HCT116 (cell line): ENCODE data around the gene GLI3. TPM values are rescaled to one million over a fixed set of nuclear protein-coding genes. Genes with fewer than 3 reads are reported as not detected.

Source experiments
- ATAC-seq: fragments of 200-7000 bp; cut with Tn5 transposase; 2 replicates; pipeline ENCODE4 v1.9.1; 2020; ENCODE audit warnings: mild to moderate bottlenecking, moderate library complexity
- BruUV-seq: library from RNA; stranded (reverse); fragments of 400-500 nt; replicated peaks from 2 replicates; lab custom pipeline; 2021; lab: Mats Ljungman, UMichigan
- CTCF ChIA-PET: fragments of 300-600 bp; sonication (Branson Sonifier 250); formaldehyde crosslinking; loops from one replicate; lab custom pipeline; 2021; ENCODE audit warnings: antibody characterized with exemption; lab: Charles Lee
- POLR2A ChIA-PET: fragments of 300-600, 350-600 bp; sonication (Branson Sonifier 250); formaldehyde crosslinking; loops from one replicate; lab custom pipeline; 2021; ENCODE audit warnings: antibody characterized with exemption; lab: Charles Lee
- RAD21 ChIA-PET, 2 experiments: fragments of 300-600 bp; sonication (Branson Sonifier 250); formaldehyde crosslinking; loops; one replicate each; lab custom pipeline; 2023; ENCODE audit warnings: low total read pairs in 2 of 2; ENCODE audit not compliant: uncharacterized antibody in 2 of 2, unreplicated experiment in 2 of 2, low non-redundant PET in 1 of 2; lab: Charles Lee
- DNase-seq: peaks from one replicate; pipeline ENCODE4 v3.0.0-alpha.2; 2010; ENCODE audit warnings: low read depth, low spot score
- H2AFZ ChIP-seq: fragments of 200-600 bp; shearing (Covaris generic), sonication (generic); 2 replicates; pipeline ENCODE4 v1.6.1; 2017; ENCODE audit warnings: low read depth, mixed run types, mixed read lengths, antibody characterized with exemption, low read length; ENCODE audit not compliant: poor library complexity, severe bottlenecking
- H3K27ac ChIP-seq: 2 replicates; pipeline ENCODE4 v1.5.1; 2012; ENCODE audit warnings: low read depth, low read length
- H3K27me3 ChIP-seq: fragments of 200-600 bp; sonication (generic); 2 replicates; pipeline ENCODE4 v1.6.1; 2016; ENCODE audit warnings: mixed run types, low read length, mixed read lengths; ENCODE audit not compliant: insufficient read depth
- H3K36me3 ChIP-seq, 2 experiments: fragments of 200-500 bp in 1 of 2; fragments of 200-600 bp in 1 of 2; sonication (Bioruptor generic) in 1 of 2; sonication (generic) in 1 of 2; 2 replicates each; pipeline versions ENCODE4 v1.5.1 to v1.6.1; 2014 to 2016; ENCODE audit warnings: low read length in 2 of 2, inconsistent platforms in 1 of 2, mixed read lengths in 1 of 2, mixed run types in 1 of 2; ENCODE audit not compliant: insufficient read depth in 2 of 2, control insufficient read depth in 1 of 2
- H3K4me1 ChIP-seq, 2 experiments: fragments of 200-600 bp in 1 of 2; sonication (generic) in 1 of 2; 2 replicates each; pipeline versions ENCODE4 v1.5.1 to v1.6.1; 2012 to 2017; ENCODE audit warnings: low read length in 2 of 2, inconsistent platforms in 1 of 2, mild to moderate bottlenecking in 1 of 2, mixed read lengths in 1 of 2, mixed run types in 1 of 2, moderate library complexity in 1 of 2; ENCODE audit not compliant: insufficient read depth in 2 of 2, control insufficient read depth in 1 of 2
- H3K4me2 ChIP-seq: fragments of 200-600 bp; sonication (generic); 2 replicates; pipeline ENCODE4 v1.6.1; 2017; ENCODE audit warnings: mixed run types, low read length, mixed read lengths
- H3K4me3 ChIP-seq, 2 experiments: fragments of 200-600 bp in 1 of 2; sonication (generic) in 1 of 2; replicated peaks in 1 of 2; 2 replicates each; pipeline ENCODE4 v1.5.1; 2011 to 2016; ENCODE audit warnings: low read length in 2 of 2, control low read depth in 1 of 2, low read depth in 1 of 2, mild to moderate bottlenecking in 1 of 2, mixed read lengths in 1 of 2, mixed run types in 1 of 2
- H3K79me2 ChIP-seq: fragments of 200-600 bp; sonication (generic); 2 replicates; pipeline ENCODE4 v1.6.1; 2017; ENCODE audit warnings: mild to moderate bottlenecking, mixed run types, low read length, moderate library complexity, mixed read lengths; ENCODE audit not compliant: insufficient read depth
- H3K9ac ChIP-seq: fragments of 200-600 bp; sonication (generic); 2 replicates; pipeline ENCODE4 v1.6.1; 2016; ENCODE audit warnings: low read length, mixed read lengths
- H3K9me2 ChIP-seq: fragments of 200-600 bp; sonication (generic), shearing (Covaris generic); 2 replicates; pipeline ENCODE4 v1.6.1; 2017; ENCODE audit warnings: mixed run types, mild to moderate bottlenecking, moderate library complexity; ENCODE audit not compliant: insufficient read depth
- H3K9me3 ChIP-seq, 2 experiments: fragments of 200-500 bp in 1 of 2; fragments of 200-600 bp in 1 of 2; sonication (Bioruptor generic) in 1 of 2; sonication (generic) in 1 of 2; 2 replicates each; pipeline ENCODE4 v1.6.1; 2014 to 2017; ENCODE audit warnings: low read length in 2 of 2, mixed read lengths in 2 of 2, inconsistent platforms in 1 of 2, low read depth in 1 of 2, mild to moderate bottlenecking in 1 of 2, mixed run types in 1 of 2, moderate library complexity in 1 of 2; ENCODE audit not compliant: control insufficient read depth in 1 of 2, insufficient read depth in 1 of 2
- H4K20me1 ChIP-seq: fragments of 200-600 bp; sonication (generic), shearing (Covaris generic); 2 replicates; pipeline ENCODE4 v1.6.1; 2017; ENCODE audit warnings: mixed run types, mild to moderate bottlenecking, moderate library complexity; ENCODE audit not compliant: insufficient read depth
- CBX3 ChIP-seq: IDR thresholded peaks from 2 replicates; pipeline ENCODE4 v1.6.1; 2012; ENCODE audit warnings: low read depth
- CEBPB ChIP-seq: IDR thresholded peaks from 2 replicates; pipeline ENCODE4 v1.6.1; 2012; ENCODE audit warnings: low read depth
- CTCF ChIP-seq, 3 experiments: fragments of 200-600 bp in 1 of 3; sonication (generic) in 1 of 3; IDR thresholded peaks in 2 of 3; conservative IDR thresholded peaks in 1 of 3; 2 replicates each; pipeline ENCODE4 v1.5.1; 2012 to 2017; ENCODE audit warnings: low read depth in 2 of 3, low read length in 2 of 3, antibody characterized with exemption in 1 of 3, borderline replicate concordance in 1 of 3, control low read depth in 1 of 3, mild to moderate bottlenecking in 1 of 3, mixed read lengths in 1 of 3, mixed run types in 1 of 3, moderate library complexity in 1 of 3; ENCODE audit not compliant: insufficient read depth in 1 of 3
- EGR1 ChIP-seq: IDR thresholded peaks from 2 replicates; pipeline ENCODE4 v1.6.1; 2012; ENCODE audit warnings: low read depth
- EZH2 ChIP-seq: fragments of 200-600 bp; sonication (generic); IDR thresholded peaks from 2 replicates; pipeline ENCODE4 v1.6.1; 2017; ENCODE audit warnings: antibody characterized with exemption, mixed run types
- FOSL1 ChIP-seq: IDR thresholded peaks from 2 replicates; pipeline ENCODE4 v1.6.1; 2012; ENCODE audit warnings: low read depth
- RAD21 ChIP-seq: IDR thresholded peaks from 2 replicates; pipeline ENCODE4 v1.6.1; 2012; ENCODE audit warnings: low read depth, mild to moderate bottlenecking
- REST ChIP-seq: IDR thresholded peaks from 2 replicates; pipeline ENCODE4 v1.6.1; 2012; ENCODE audit warnings: low read depth
- SIN3A ChIP-seq: IDR thresholded peaks from 2 replicates; pipeline ENCODE4 v1.6.1; 2012; ENCODE audit warnings: low read depth
- YY1 ChIP-seq: IDR thresholded peaks from 2 replicates; pipeline ENCODE4 v1.6.1; 2011; ENCODE audit warnings: low read length, low read depth, moderate library complexity, mild to moderate bottlenecking; ENCODE audit not compliant: insufficient replicate concordance; ENCODE audit errors: extremely low read depth
- ZNF274 ChIP-seq: fragments of 200-500 bp; sonication (Bioruptor generic); IDR thresholded peaks from 2 replicates; pipeline ENCODE4 v1.6.1; 2014; ENCODE audit warnings: mild to moderate bottlenecking, low read depth, low read length, inconsistent platforms
- intact Hi-C: fragments of 100-400 bp; cut with micrococcal nuclease; formaldehyde crosslinking; loops from 2 replicates; pipeline ENCODE4 v1.10.0; 2022
- total RNA-seq: library from RNA; stranded (reverse); gene quantifications from one replicate; pipeline ENCODE4 v1.2.1, GENCODE V29; 2021; ENCODE audit not compliant: unreplicated experiment
- TF ChIP-seq, protein P1 (sequence below): IDR thresholded peaks from 2 replicates; pipeline ENCODE4 v1.6.1; 2011; ENCODE audit warnings: mild to moderate bottlenecking, low read length, moderate library complexity; ENCODE audit not compliant: insufficient replicate concordance; ENCODE audit errors: extremely low read depth

GLI3 gene
- total RNA-seq, 1 experiment from 2014 or later = 0.07 TPM

DNA sequence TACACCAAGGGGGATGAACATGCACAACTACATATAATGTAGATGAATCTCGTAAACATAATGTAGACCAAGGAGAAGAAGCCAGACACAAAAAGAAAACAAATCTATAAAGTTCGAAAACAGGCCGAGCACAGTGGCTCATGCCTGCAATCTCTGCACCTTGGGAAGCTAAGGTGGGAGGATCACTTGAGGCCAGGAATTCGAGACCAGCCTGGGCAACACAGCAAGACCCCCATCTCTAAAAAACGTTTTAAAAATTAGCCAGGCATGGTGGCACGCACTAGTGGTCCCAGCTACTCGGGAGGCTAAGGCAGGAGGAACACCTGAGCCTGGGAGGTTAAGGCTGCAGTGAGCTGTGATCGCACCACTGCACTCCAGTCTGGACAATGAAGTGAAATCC, 68.5 kb downstream of the GLI3 start:
- Histone ChIP-seq H3K27ac (no peak overlapping the region), H3K9me3 (no peaks in the 10 kb centered on the region), H4K20me1 (no peaks in the 10 kb centered on the region), H2AFZ (no peak overlapping the region), H3K27me3 (no peaks in the 10 kb centered on the region), H3K9me2 (no peaks in the 10 kb centered on the region), H3K4me3 (no peak overlapping the region), H3K4me1 (no peaks in the 10 kb centered on the region), H3K79me2 (no peaks in the 10 kb centered on the region), H3K9ac (no peak overlapping the region), H3K4me2 (no peak overlapping the region), H3K36me3 (no peaks in the 10 kb centered on the region)
- no TSS peak for BruUV-seq
- CTCF ChIA-PET = no interaction called here
- POLR2A ChIA-PET = no interaction called here
- ATAC-seq (no peak), DNase-seq (no peak)
- intact Hi-C loops = no loop called here
- RAD21 ChIA-PET = no interaction called here
- TF ChIP-seq, protein P1, sequence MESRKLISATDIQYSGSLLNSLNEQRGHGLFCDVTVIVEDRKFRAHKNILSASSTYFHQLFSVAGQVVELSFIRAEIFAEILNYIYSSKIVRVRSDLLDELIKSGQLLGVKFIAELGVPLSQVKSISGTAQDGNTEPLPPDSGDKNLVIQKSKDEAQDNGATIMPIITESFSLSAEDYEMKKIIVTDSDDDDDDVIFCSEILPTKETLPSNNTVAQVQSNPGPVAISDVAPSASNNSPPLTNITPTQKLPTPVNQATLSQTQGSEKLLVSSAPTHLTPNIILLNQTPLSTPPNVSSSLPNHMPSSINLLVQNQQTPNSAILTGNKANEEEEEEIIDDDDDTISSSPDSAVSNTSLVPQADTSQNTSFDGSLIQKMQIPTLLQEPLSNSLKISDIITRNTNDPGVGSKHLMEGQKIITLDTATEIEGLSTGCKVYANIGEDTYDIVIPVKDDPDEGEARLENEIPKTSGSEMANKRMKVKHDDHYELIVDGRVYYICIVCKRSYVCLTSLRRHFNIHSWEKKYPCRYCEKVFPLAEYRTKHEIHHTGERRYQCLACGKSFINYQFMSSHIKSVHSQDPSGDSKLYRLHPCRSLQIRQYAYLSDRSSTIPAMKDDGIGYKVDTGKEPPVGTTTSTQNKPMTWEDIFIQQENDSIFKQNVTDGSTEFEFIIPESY = no peak
- TF ChIP-seq RAD21 (no peak), YY1 (no peak), CBX3 (no peak), FOSL1 (no peak), EGR1 (no peak), ZNF274 (no peak), EZH2 (no peak)

DNA sequence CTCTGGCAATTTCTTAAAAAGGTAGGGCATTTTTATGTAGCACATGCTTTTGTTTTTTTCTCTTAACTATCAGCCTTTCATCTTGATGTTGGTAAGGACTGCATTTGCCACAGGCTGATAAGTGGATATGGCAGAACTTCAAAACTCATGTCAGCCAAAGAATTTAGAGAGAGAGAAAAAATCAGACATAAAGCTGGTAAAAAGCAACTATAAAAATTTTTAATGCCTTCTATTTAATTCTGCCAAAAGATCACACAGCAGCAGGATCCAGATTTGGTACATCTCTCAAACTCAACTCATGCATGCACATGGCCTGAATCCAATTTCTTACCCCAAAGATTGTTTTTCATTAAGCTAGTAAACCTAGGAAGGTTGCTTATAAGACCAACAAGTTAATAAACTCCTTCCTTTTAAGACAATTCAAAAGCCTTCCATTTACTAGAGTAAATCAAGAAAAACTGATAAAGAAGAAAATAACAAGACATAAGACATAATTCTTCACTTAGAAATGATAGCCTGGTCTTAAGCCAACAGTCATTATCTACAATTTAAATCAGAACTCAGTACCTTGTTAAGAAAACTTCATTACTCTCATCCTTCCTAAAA, 69.3 kb downstream of the GLI3 start:
- RAD21 ChIA-PET = no interaction called here
- TF ChIP-seq EZH2 (no peak), CTCF (IDR thresholded peaks at IDR 0.05 in 2 of 3, conservative IDR thresholded peaks at IDR 0.05 in 1 of 3; ENCODE audit: borderline replicate concordance in 1 of 3, insufficient read depth in 1 of 3, low read depth in 2 of 3, low read length in 2 of 3) (no peak), REST (no peak), CEBPB (no peak), FOSL1 (no peak), SIN3A (no peak)
- BruUV-seq = no TSS peak

More for the DNA sequence above, 69.3 kb downstream of the GLI3 start:
- Histone ChIP-seq H3K4me3 (no peak overlapping the region), H3K36me3 (no peaks in the 10 kb centered on the region), H3K27me3 (no peaks in the 10 kb centered on the region), H3K9ac (no peak overlapping the region), H3K4me2 (no peak overlapping the region), H3K27ac (no peak overlapping the region), H2AFZ (no peak overlapping the region), H3K9me2 (no peaks in the 10 kb centered on the region), H3K4me1 (no peaks in the 10 kb centered on the region), H4K20me1 (no peaks in the 10 kb centered on the region), H3K79me2 (no peaks in the 10 kb centered on the region), H3K9me3 (no peaks in the 10 kb centered on the region)
- CTCF ChIA-PET = no interaction called here
- intact Hi-C loops = no loop called here
- DNase-seq (no peak), ATAC-seq (no peak)
- POLR2A ChIA-PET = no interaction called here
